ENCODE measurements around the gene SLC6A16. TPM values are rescaled to one million over a fixed set of nuclear protein-coding genes. Genes with fewer than 3 reads are reported as not detected.

Gene SLC6A16
- total RNA-seq, 1 experiment from 2014 or later, result 5.0 TPM

- no peak for TF ChIP-seq CBX3 (IDR thresholded peaks at IDR 0.05; ENCODE audit: low read depth)
- TF ChIP-seq EZH2 (IDR thresholded peaks at IDR 0.05), result no peak
- TF ChIP-seq TCF7L2 (IDR thresholded peaks at IDR 0.05; ENCODE audit: borderline replicate concordance, extremely low read depth, insufficient read depth, insufficient read length), result no peak
- TF ChIP-seq JUND (IDR thresholded peaks at IDR 0.05), result no peak
- no peak for TF ChIP-seq ZNF274 (IDR thresholded peaks at IDR 0.05; ENCODE audit: low read depth, low read length)
- TF ChIP-seq SP1 (IDR thresholded peaks at IDR 0.05; ENCODE audit: low read depth), result no peak
- TF ChIP-seq POLR2A (IDR thresholded peaks at IDR 0.05; ENCODE audit: borderline replicate concordance, extremely low read depth, insufficient read depth, insufficient read length), result no peak
- no peak for TF ChIP-seq POLR2AphosphoS5 (IDR thresholded peaks at IDR 0.05; ENCODE audit: low read depth, low read length)
- TF ChIP-seq EZH2phosphoT487 (IDR thresholded peaks at IDR 0.05; ENCODE audit: borderline replicate concordance), result no peak
- no peak for TF ChIP-seq MAX (IDR thresholded peaks at IDR 0.05)
- ChIA-PET RAD21 (ENCODE audit: low non-redundant PET in 1 of 2, low total read pairs in 2 of 2, uncharacterized antibody in 2 of 2, unreplicated experiment in 2 of 2) (no interaction called here), POLR2A (no interaction called here), CTCF (no interaction called here)
- H4K20me1 ChIP-seq (ENCODE audit: insufficient read depth), result no peaks in the 10 kb centered on the region
- no peaks in the 10 kb centered on the region for H3K79me2 ChIP-seq (ENCODE audit: insufficient read depth, low read length)
- intact Hi-C loops (cut with micrococcal nuclease), result no loop called here
- ATAC-seq (no peak), DNase-seq (ENCODE audit: low read depth, low spot score) (no peak)
- no peak overlapping the region for H3K27ac ChIP-seq (ENCODE audit: low read depth, low read length)
- H3K36me3 ChIP-seq (ENCODE audit: control insufficient read depth in 1 of 2, insufficient read depth in 2 of 2, low read length in 2 of 2), result no peaks in the 10 kb centered on the region
- peaks cover 0 to 6% of the 10 kb centered on the region in 2 experiments; a peak in 2 of 4 replicates for H3K4me1 ChIP-seq (ENCODE audit: control insufficient read depth in 1 of 2, insufficient read depth in 2 of 2, low read length in 2 of 2)
- no peaks in the 10 kb centered on the region for H3K27me3 ChIP-seq (ENCODE audit: insufficient read depth, low read length)
- H3K9ac ChIP-seq (ENCODE audit: low read length), result no peak overlapping the region
- BruUV-seq (replicated peaks), result no TSS peak
- no peak overlapping the region for H3K4me3 ChIP-seq (replicated peaks in 1 of 2; ENCODE audit: low read depth in 1 of 2, low read length in 2 of 2)
- H3K9me3 ChIP-seq (ENCODE audit: control insufficient read depth in 1 of 2, insufficient read depth in 1 of 2, low read depth in 1 of 2, low read length in 2 of 2), result no peaks in the 10 kb centered on the region
- H3K9me2 ChIP-seq (ENCODE audit: insufficient read depth), result no peaks in the 10 kb centered on the region
- H2AFZ ChIP-seq (ENCODE audit: low read depth, low read length, poor library complexity, severe bottlenecking), result no peak overlapping the region
- H3K4me2 ChIP-seq (ENCODE audit: low read length), result no peak overlapping the region
These were observed 27.6 kb downstream of the SLC6A16 start for GRCh38 chr19:49297403-49297802.

GRCh38 chr19:49295208-49295880, 29.6 kb downstream of the SLC6A16 start:
- no peaks in the 10 kb centered on the region for H3K79me2 ChIP-seq (ENCODE audit: insufficient read depth, low read length)
- no peak for DNase-seq (ENCODE audit: low read depth, low spot score)
- H3K9ac ChIP-seq (ENCODE audit: low read length), result no peak overlapping the region
- intact Hi-C loops (cut with micrococcal nuclease), result no loop called here
- H3K9me3 ChIP-seq (ENCODE audit: control insufficient read depth in 1 of 2, insufficient read depth in 1 of 2, low read depth in 1 of 2, low read length in 2 of 2), result no peaks in the 10 kb centered on the region
- BruUV-seq (replicated peaks), result no TSS peak
- no peak overlapping the region for H3K27ac ChIP-seq (ENCODE audit: low read depth, low read length)
- H3K4me2 ChIP-seq (ENCODE audit: low read length), result no peak overlapping the region
- ATAC-seq, result no peak
- CTCF ChIA-PET, result no interaction called here
- RAD21 ChIA-PET (ENCODE audit: low non-redundant PET in 1 of 2, low total read pairs in 2 of 2, uncharacterized antibody in 2 of 2, unreplicated experiment in 2 of 2), result no interaction called here
- no peaks in the 10 kb centered on the region for H3K36me3 ChIP-seq (ENCODE audit: control insufficient read depth in 1 of 2, insufficient read depth in 2 of 2, low read length in 2 of 2)
- H3K4me1 ChIP-seq (ENCODE audit: control insufficient read depth in 1 of 2, insufficient read depth in 2 of 2, low read length in 2 of 2), result no peaks in the 10 kb centered on the region
- no peak overlapping the region for H2AFZ ChIP-seq (ENCODE audit: low read depth, low read length, poor library complexity, severe bottlenecking)
- H3K9me2 ChIP-seq (ENCODE audit: insufficient read depth), result no peaks in the 10 kb centered on the region
- POLR2A ChIA-PET, result no interaction called here
- no peaks in the 10 kb centered on the region for H3K27me3 ChIP-seq (ENCODE audit: insufficient read depth, low read length)
- no peaks in the 10 kb centered on the region for H4K20me1 ChIP-seq (ENCODE audit: insufficient read depth)
- no peak overlapping the region for H3K4me3 ChIP-seq (replicated peaks in 1 of 2; ENCODE audit: low read depth in 1 of 2, low read length in 2 of 2)
- TF ChIP-seq RAD21 (IDR thresholded peaks at IDR 0.05; ENCODE audit: low read depth), result no peak
- no peak for TF ChIP-seq SP1 (IDR thresholded peaks at IDR 0.05; ENCODE audit: low read depth)
- TF ChIP-seq ZNF274 (IDR thresholded peaks at IDR 0.05; ENCODE audit: low read depth, low read length), result no peak
- no peak for TF ChIP-seq CTCF (IDR thresholded peaks at IDR 0.05 in 2 of 3, conservative IDR thresholded peaks at IDR 0.05 in 1 of 3; ENCODE audit: borderline replicate concordance in 1 of 3, insufficient read depth in 1 of 3, low read depth in 2 of 3, low read length in 2 of 3)
- no peak for TF ChIP-seq FOSL1 (IDR thresholded peaks at IDR 0.05; ENCODE audit: low read depth)
- no peak for TF ChIP-seq ZFX (IDR thresholded peaks at IDR 0.05)
- no peak for TF ChIP-seq TCF7L2 (IDR thresholded peaks at IDR 0.05; ENCODE audit: borderline replicate concordance, extremely low read depth, insufficient read depth, insufficient read length)
- TF ChIP-seq REST (IDR thresholded peaks at IDR 0.05; ENCODE audit: low read depth), result no peak
- no peak for TF ChIP-seq MAX (IDR thresholded peaks at IDR 0.05)

All from HCT116 (cell line).